ENCODE results near the gene FRZB.

FRZB gene

DNA sequence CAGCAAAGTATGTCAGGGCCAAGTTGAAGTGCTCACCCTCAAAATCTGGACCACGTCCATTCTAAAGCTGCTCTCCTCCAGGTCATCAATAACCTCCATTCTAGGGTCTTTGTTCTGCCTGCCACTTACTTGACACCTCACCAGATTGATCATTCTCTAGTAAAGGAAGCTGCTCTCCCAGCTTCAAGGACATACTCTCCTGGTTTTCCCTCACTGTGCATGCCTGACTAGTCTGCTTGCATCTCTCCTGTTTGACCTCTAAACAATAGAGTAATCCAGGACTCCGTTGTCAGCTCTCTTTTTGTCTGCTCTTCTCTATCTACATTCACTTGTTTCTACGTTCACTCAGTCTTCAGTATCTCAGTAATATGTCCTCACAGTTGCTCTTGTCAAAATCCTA lies 59.1 kb downstream of the FRZB start:
- Histone ChIP-seq H3K4me2 (ENCODE audit: low read depth, low read length) (no peak overlapping the region), H3K79me2 (ENCODE audit: low read length) (no peaks in the 10 kb centered on the region), H3K36me3 (replicated peaks; ENCODE audit: insufficient read depth, low read length) (no peaks in the 10 kb centered on the region), H3K4me1 (ENCODE audit: low read length) (no peaks in the 10 kb centered on the region), H3K9me3 (replicated peaks; ENCODE audit: insufficient read depth, low read length) (no peaks in the 10 kb centered on the region), H4K20me1 (ENCODE audit: insufficient read depth, low read length) (no peaks in the 10 kb centered on the region), H2AFZ (ENCODE audit: low read length) (no peak overlapping the region), H3K9ac (ENCODE audit: low read length) (no peak overlapping the region), H3F3A (ENCODE audit: insufficient read depth, low read length) (no peaks in the 10 kb centered on the region), H3K27ac (ENCODE audit: low read length) (no peak overlapping the region), H3K4me3 (ENCODE audit: low read length) (no peak overlapping the region), H3K9me2 (replicated peaks; ENCODE audit: insufficient read depth, low read length) (no peaks in the 10 kb centered on the region), H3K27me3 (replicated peaks; ENCODE audit: insufficient read depth, low read length) (no peaks in the 10 kb centered on the region)
- no peak for DNase-seq
- TF ChIP-seq, protein P1, sequence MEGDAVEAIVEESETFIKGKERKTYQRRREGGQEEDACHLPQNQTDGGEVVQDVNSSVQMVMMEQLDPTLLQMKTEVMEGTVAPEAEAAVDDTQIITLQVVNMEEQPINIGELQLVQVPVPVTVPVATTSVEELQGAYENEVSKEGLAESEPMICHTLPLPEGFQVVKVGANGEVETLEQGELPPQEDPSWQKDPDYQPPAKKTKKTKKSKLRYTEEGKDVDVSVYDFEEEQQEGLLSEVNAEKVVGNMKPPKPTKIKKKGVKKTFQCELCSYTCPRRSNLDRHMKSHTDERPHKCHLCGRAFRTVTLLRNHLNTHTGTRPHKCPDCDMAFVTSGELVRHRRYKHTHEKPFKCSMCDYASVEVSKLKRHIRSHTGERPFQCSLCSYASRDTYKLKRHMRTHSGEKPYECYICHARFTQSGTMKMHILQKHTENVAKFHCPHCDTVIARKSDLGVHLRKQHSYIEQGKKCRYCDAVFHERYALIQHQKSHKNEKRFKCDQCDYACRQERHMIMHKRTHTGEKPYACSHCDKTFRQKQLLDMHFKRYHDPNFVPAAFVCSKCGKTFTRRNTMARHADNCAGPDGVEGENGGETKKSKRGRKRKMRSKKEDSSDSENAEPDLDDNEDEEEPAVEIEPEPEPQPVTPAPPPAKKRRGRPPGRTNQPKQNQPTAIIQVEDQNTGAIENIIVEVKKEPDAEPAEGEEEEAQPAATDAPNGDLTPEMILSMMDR (IDR thresholded peaks at IDR 0.05; ENCODE audit: low read length), result no peak
- TF ChIP-seq EZH2 (optimal IDR thresholded peaks at IDR 0.05; ENCODE audit: low read depth, low read length) (no peak), EZH2phosphoT487 (IDR thresholded peaks at IDR 0.05; ENCODE audit: low read length) (no peak)

GRCh38 chr2:182804128-182804527 lies 62.3 kb downstream of the FRZB start:
- H3K9me2 ChIP-seq (replicated peaks; ENCODE audit: insufficient read depth, low read length), result no peaks in the 10 kb centered on the region
- no peak overlapping the region for H3K27ac ChIP-seq (ENCODE audit: low read length)
- TF ChIP-seq, protein P1 (IDR thresholded peaks at IDR 0.05; ENCODE audit: low read length), result no peak
- no peak overlapping the region for H3K4me2 ChIP-seq (ENCODE audit: low read depth, low read length)
- H3K9ac ChIP-seq (ENCODE audit: low read length), result no peak overlapping the region
- no peaks in the 10 kb centered on the region for H3K36me3 ChIP-seq (replicated peaks; ENCODE audit: insufficient read depth, low read length)
- H3K27me3 ChIP-seq (replicated peaks; ENCODE audit: insufficient read depth, low read length), result no peaks in the 10 kb centered on the region
- no peak for DNase-seq
- no peaks in the 10 kb centered on the region for H3F3A ChIP-seq (ENCODE audit: insufficient read depth, low read length)
- H4K20me1 ChIP-seq (ENCODE audit: insufficient read depth, low read length), result no peaks in the 10 kb centered on the region
- no peak overlapping the region for H2AFZ ChIP-seq (ENCODE audit: low read length)
- no peaks in the 10 kb centered on the region for H3K4me1 ChIP-seq (ENCODE audit: low read length)
- no peaks in the 10 kb centered on the region for H3K9me3 ChIP-seq (replicated peaks; ENCODE audit: insufficient read depth, low read length)
- H3K4me3 ChIP-seq (ENCODE audit: low read length), result no peak overlapping the region
- no peaks in the 10 kb centered on the region for H3K79me2 ChIP-seq (ENCODE audit: low read length)

GRCh38 chr2:182798736-182799135 lies 67.7 kb downstream of the FRZB start:
- Histone ChIP-seq H3K9me3 (replicated peaks; ENCODE audit: insufficient read depth, low read length) (no peaks in the 10 kb centered on the region), H3F3A (ENCODE audit: insufficient read depth, low read length) (no peaks in the 10 kb centered on the region), H3K27ac (ENCODE audit: low read length) (no peak overlapping the region), H2AFZ (ENCODE audit: low read length) (no peak overlapping the region), H3K4me1 (ENCODE audit: low read length) (no peaks in the 10 kb centered on the region), H3K36me3 (replicated peaks; ENCODE audit: insufficient read depth, low read length) (no peaks in the 10 kb centered on the region), H3K4me2 (ENCODE audit: low read depth, low read length) (no peak overlapping the region), H4K20me1 (ENCODE audit: insufficient read depth, low read length) (no peaks in the 10 kb centered on the region), H3K9ac (ENCODE audit: low read length) (no peak overlapping the region), H3K4me3 (ENCODE audit: low read length) (no peak overlapping the region), H3K27me3 (replicated peaks; ENCODE audit: insufficient read depth, low read length) (no peaks in the 10 kb centered on the region), H3K9me2 (replicated peaks; ENCODE audit: insufficient read depth, low read length) (no peaks in the 10 kb centered on the region), H3K79me2 (ENCODE audit: low read length) (no peaks in the 10 kb centered on the region)
- TF ChIP-seq, protein P1 (IDR thresholded peaks at IDR 0.05; ENCODE audit: low read length), result no peak
- TF ChIP-seq EZH2phosphoT487 (IDR thresholded peaks at IDR 0.05; ENCODE audit: low read length) (no peak), EZH2 (optimal IDR thresholded peaks at IDR 0.05; ENCODE audit: low read depth, low read length) (no peak)
- DNase-seq, result no peak
